Mononuclear cell (primary cell): Measurements from ENCODE around the gene RNF152. TPM values are rescaled to one million over a fixed set of nuclear protein-coding genes. Genes with fewer than 3 reads are reported as not detected.

Experiments used
- H3K27me3 ChIP-seq: 2 replicates; pipeline ENCODE4 v1.6.0; 2011; ENCODE audit warnings: low read length, control low read depth; ENCODE audit not compliant: insufficient read depth
- H3K4me1 ChIP-seq: 2 replicates; pipeline ENCODE4 v1.5.1; 2011; ENCODE audit warnings: mild to moderate bottlenecking, low read length, control low read depth; ENCODE audit not compliant: insufficient read depth
- H3K4me3 ChIP-seq: 2 replicates; pipeline ENCODE4 v1.5.1; 2011; ENCODE audit warnings: mild to moderate bottlenecking, low read length, moderate library complexity
- H3K9me3 ChIP-seq: 2 replicates; pipeline ENCODE4 v1.5.1; 2011; ENCODE audit warnings: low read depth, mild to moderate bottlenecking, control low read depth, low read length
- total RNA-seq: library from RNA; depleted of rRNA; stranded (reverse); fragments of >200 nt; gene quantifications from one replicate; pipeline ENCODE4 v1.2.3, GENCODE V29; 2012

Gene RNF152
- total RNA-seq, 1 donor = 0.73 TPM

DNA sequence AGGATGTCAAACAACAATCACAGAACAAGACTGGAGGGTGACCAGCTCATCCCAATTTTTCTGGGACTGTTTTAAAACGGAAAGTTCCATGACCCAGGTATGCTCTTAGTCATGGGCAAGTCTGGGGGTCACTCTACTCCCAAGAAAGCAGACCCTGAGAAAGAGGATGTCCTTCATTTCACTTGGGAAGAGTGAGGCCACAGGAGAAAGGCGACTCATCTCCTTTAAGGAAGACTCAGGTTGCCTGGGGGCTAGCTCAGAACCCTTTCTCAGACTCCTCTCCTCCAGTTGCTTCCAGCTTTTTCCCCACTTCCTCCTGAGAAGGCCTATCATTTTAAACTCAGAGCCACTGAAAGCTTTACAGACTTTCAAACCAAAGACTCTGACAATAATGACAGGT, 9.3 kb downstream of the RNF152 start:
- no peaks in the 10 kb centered on the region for H3K4me1 ChIP-seq
- H3K27me3 ChIP-seq = peaks cover 3% of the 10 kb centered on the region
- H3K4me3 ChIP-seq = no peak overlapping the region
- H3K9me3 ChIP-seq = no peaks in the 10 kb centered on the region

DNA sequence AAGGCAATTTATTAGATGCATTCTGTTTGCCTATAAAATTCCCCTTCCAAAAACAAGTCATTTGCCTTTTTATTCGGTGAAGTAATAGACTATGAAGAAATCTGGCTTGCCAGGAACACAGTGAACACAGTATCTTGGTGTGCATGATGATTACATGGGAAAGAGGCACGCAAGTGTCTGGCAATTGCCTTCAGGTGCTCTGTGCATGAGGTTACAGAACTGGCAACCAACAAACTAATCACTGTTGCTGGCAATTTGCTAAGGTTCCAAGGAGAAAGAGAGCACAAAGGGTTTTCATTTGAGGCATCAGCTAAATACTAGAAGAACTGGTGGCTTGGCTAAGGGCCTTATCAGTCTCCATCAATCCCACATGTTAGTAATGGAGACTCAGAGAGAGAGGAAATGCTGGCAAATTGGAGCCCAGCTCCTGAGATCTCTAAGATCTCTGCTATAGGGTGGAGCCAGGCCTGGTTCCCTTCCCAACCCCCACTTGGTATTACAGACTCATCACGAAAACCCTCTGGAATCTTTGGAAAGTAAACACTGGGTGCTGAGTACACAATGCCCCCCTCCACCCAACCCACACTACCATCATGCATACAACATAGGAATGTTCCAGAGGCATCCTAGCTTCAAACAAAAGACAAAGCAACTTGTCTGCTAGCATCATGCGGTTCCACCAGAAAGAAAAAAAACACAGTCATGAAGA, 10.4 kb downstream of the RNF152 start:
- Histone ChIP-seq H3K4me3 (no peak overlapping the region), H3K9me3 (no peaks in the 10 kb centered on the region), H3K27me3 (peaks cover 3% of the 10 kb centered on the region), H3K4me1 (no peaks in the 10 kb centered on the region)

DNA sequence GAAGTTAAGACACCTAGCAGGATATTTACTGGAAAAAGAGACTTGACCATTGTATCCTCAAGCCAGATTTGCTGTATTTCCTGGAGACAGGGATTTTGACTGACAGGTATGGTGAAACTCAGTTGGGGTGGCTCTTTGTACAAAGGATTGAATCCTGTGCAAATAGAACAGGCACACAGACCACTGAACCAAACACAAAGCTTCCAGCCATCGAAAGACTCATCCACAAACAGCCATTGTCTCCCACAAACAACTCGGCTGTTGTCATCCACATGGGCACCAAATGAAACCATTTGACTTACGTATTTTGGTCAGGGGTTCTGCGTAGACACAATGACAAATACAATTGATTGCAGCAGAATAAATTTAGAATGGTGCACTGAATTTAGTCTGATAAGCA, 15.9 kb downstream of the RNF152 start:
- Histone ChIP-seq H3K9me3 (no peaks in the 10 kb centered on the region), H3K27me3 (no peaks in the 10 kb centered on the region), H3K4me1 (no peaks in the 10 kb centered on the region), H3K4me3 (no peak overlapping the region)

DNA sequence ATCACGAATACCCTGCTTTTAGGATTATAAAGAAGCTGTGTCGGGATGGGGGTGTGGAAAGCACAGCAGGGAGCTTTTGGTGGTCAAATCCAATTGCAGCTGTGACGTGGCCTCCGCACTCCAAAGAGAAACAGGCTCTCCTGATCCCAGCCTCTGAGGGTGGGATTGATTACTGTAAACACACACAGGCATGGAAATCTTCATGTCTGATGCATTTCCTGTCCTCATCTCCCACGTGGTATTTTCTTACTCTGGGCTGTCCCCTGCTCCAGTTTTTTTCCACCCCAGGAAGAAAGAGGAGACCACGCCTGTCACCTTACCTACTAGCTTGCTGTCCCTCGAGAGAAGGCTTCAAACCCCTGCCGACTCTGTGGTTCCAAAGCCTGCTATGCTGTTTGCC, 22.7 kb downstream of the RNF152 start:
- Histone ChIP-seq H3K27me3 (no peaks in the 10 kb centered on the region), H3K4me1 (no peaks in the 10 kb centered on the region), H3K9me3 (no peaks in the 10 kb centered on the region), H3K4me3 (no peak overlapping the region)

DNA sequence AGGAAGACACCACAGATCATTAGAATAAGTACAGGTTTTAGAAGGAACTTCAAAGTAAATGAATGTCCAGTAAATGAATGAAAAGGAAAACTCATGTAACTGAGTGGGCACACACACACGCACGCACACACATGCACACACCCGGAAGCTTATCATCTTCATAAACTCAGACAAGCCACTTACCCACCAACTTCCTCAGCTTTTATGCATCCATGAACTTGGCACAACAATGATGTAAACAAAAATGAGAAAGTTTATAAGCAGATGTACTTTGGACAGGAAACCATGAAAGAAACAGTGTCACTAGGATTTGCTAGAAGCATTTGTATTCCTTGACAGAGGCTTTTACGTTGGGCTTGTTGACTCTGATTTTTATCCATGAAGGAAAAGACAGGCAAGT, 23.2 kb downstream of the RNF152 start:
- no peaks in the 10 kb centered on the region for H3K4me1 ChIP-seq
- no peaks in the 10 kb centered on the region for H3K9me3 ChIP-seq
- no peaks in the 10 kb centered on the region for H3K27me3 ChIP-seq
- no peak overlapping the region for H3K4me3 ChIP-seq

DNA sequence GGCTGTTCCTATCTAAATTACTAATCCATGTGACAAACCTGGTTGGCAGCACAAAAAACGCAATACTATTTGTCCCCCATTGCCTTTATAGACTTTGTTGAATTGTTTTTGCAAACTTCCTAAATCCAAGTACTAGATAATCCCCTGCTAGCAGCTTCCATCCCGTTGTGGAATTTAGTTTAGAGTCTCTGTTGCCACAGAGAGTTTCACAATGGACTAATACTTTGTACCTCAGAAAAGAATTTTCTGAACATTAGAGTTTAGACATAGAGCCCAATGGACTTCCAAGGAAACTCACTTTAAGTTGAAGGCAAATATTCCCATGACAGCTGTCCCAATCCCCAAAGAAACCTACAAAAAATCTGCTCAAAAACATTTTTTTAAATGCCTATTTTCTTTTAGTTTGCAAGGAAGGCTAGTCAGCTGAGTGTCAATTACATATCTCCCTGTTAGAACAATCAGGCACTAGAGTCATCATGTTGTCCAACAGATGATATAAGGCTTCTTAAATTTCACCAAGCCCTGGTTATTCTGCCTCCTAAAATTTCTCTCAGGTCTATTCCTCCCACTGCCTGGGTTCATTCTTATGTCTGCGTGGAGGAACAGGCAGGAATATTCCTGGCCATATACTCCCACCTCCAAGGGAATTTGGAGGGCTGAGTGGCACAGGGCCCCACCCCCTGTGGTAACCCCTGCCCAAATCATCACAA, 27.2 kb downstream of the RNF152 start:
- Histone ChIP-seq H3K4me3 (no peak overlapping the region), H3K27me3 (no peaks in the 10 kb centered on the region), H3K9me3 (no peaks in the 10 kb centered on the region), H3K4me1 (no peaks in the 10 kb centered on the region)

DNA sequence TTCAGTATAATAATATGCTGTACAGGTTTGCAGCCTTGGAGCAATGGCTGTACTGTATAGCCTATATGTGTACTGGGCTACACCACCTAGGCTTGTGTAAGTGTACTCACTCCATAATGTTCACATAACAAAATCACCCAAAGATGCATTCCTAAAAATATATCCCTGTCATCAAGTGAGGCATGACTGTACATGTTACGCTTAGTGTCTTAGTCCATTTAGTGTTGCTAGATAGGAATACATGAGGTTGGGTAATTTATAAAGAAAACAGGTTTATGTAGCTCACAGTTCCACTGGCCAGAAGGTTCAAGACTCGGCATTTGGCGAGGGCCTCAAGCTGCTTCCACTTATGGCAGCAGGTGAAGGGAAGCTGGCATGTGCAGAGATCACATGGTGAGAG, 31.4 kb downstream of the RNF152 start:
- Histone ChIP-seq H3K9me3 (no peaks in the 10 kb centered on the region), H3K4me3 (no peak overlapping the region), H3K4me1 (no peaks in the 10 kb centered on the region), H3K27me3 (no peaks in the 10 kb centered on the region)

DNA sequence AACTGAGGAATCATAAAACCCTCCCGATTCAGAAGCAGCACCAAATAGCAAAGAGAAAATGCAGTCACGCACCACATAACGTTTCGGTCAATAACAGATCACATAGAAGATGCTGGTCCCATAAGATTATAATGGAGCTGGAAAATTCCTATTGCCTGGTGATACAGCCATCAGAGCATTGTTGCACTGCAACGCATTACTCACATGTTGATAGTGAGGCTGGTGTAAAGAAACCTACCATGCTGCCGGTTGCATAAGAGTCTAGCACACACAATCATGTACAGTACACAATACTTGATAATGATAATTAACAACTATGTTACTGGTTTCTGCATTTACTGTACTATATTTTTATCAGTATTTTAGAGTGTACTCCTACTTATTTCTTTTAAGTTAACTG, 32.5 kb downstream of the RNF152 start:
- H3K27me3 ChIP-seq = no peaks in the 10 kb centered on the region
- no peaks in the 10 kb centered on the region for H3K9me3 ChIP-seq
- no peak overlapping the region for H3K4me3 ChIP-seq
- H3K4me1 ChIP-seq = no peaks in the 10 kb centered on the region

DNA sequence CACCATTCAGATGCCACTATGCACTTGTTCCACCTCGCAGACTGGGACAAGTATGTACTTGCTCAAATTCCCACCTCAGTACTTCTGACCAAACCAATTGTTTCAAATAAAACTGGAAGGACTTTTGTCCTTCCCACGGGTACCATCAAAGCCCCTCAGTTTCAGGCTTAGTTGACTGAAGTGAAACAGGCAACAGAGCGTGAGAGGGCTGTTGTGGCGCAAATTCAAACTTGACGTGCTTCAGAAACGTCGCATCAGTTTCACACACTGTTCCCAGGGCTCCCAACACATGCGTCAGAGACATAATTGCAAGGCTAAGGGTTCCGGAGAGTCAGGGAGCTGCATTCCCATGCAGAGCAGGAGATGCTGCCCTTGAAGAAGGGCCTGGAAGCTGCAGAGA, 33.7 kb downstream of the RNF152 start:
- Histone ChIP-seq H3K27me3 (no peaks in the 10 kb centered on the region), H3K4me1 (no peaks in the 10 kb centered on the region), H3K9me3 (no peaks in the 10 kb centered on the region), H3K4me3 (no peak overlapping the region)

DNA sequence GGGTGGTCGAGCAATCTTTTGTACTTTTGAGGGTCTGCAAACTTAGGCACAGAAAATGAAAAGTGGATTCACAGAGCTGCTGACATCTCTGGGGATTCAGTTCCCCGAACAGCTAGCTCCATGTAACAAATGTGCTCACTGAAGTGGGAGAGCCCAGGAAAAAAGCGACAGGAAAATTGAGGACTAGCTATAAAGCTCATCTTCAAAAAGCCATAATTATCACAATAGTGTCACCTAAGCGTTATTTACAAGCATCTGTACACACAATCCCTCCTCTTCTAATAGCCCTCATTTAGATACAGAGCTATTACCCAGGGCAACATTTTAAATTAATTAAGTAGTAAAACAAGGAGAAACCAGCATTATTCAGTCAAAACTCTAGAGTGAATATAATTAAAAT, 36.1 kb downstream of the RNF152 start:
- Histone ChIP-seq H3K27me3 (no peaks in the 10 kb centered on the region), H3K4me1 (no peaks in the 10 kb centered on the region), H3K4me3 (no peak overlapping the region), H3K9me3 (no peaks in the 10 kb centered on the region)

DNA sequence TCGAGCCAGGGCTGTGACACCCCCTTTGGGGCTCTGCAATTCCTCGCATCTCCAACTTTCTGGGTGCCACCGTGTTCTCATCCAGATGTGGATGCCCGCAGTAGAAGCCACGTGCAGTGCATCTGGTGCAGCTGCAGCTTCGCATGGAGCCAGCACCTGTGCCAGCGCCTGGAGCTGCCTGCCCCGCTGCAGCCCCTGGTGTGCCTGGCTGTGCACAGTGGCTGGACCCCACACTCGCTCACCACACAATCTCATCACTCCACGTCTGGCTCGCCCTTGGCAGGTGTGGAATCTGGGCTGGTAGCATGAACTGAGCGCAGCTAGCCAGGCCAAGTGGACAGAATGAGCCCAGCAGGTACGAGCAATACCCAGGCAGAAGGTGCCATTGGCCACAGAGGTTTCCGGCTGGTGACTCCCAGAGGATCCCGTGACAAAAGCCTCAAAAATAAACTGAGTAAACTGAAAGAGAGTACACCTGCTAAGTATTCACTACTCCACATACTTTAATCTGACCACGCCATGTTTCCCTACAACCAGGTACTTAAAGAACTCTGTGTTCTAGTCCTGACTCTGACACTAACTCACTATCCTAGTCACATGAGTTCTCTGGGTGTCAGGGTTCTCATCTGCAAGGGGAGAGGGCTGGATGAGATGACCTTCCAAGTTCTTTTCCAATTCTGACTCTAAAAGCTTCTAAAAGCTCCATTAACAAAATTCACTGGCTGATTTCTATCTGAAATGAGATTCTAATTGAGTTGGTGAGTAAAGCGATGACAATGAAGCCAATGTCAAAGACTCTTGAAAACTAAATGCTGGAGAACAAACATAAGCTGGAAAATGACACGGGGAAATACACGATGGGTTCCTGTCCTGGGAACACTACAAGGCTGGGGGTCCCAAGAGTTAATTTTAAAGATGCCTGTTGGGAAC, 37.1 kb downstream of the RNF152 start:
- no peak overlapping the region for H3K4me3 ChIP-seq
- H3K4me1 ChIP-seq = no peaks in the 10 kb centered on the region
- H3K27me3 ChIP-seq = no peaks in the 10 kb centered on the region
- no peaks in the 10 kb centered on the region for H3K9me3 ChIP-seq

DNA sequence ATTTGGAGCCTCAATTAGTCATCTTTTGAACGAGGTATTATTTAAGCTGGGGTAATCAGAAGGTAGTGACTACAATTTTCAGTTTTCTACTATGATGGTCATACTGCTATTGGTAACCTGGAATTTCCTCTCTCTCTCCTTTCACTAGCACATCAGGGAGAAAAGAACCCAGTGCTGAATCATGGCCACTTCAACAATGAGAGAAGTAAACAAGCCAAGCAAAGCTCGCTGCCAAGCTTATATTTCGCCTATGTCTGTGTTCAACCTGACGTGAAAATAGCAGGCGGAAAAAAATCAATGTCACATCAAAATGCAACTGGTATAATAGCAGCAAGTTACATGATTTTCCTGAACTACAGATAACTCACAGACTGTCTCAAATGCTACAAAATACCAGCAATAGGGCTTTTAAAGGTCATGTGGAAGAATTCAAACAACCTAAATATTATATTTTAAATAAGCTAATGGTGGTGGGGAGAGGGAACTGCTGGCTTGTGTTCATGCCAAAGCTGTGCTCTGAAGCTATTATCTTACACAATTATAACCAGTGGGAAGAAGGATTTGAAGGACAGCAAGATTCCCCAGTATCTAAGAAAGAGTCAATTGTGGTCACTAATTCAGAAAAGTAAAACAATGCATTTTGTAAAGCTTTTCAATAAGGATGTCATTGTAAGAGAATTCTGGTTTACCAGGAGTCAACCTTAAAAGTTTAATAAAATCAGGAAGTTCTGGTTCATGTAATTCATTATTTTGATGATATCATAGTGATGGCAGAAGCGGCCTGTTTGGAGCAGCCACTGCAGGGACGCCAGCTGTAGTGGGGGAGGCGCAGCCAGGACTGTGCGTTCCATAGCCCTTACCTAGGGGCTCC, 38.0 kb downstream of the RNF152 start:
- no peaks in the 10 kb centered on the region for H3K4me1 ChIP-seq
- no peaks in the 10 kb centered on the region for H3K9me3 ChIP-seq

DNA sequence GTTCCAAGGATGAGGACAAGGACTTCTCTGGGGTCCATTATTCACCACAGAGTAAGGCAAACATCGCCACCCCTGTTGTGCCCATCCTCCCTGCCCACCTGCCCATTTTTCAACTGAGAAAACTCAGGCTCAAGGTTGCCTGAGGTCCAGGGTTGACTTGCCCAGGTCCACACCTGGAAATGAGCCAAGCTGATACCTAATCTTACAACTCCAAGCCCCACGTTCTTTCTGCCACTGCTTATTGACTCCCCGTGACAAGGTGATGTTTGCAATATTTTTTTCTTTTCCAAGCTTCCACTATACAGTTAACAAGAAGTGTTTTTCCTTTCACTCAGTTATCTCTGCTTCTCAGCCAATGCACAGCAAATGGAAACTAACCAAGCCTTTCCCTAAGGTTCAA, 39.0 kb downstream of the RNF152 start:
- H3K9me3 ChIP-seq = no peaks in the 10 kb centered on the region
- no peak overlapping the region for H3K4me3 ChIP-seq
- no peaks in the 10 kb centered on the region for H3K4me1 ChIP-seq
- peaks cover 3% of the 10 kb centered on the region for H3K27me3 ChIP-seq

More for the DNA sequence above, 38.0 kb downstream of the RNF152 start:
- no peak overlapping the region for H3K4me3 ChIP-seq
- peaks cover 3% of the 10 kb centered on the region for H3K27me3 ChIP-seq

DNA sequence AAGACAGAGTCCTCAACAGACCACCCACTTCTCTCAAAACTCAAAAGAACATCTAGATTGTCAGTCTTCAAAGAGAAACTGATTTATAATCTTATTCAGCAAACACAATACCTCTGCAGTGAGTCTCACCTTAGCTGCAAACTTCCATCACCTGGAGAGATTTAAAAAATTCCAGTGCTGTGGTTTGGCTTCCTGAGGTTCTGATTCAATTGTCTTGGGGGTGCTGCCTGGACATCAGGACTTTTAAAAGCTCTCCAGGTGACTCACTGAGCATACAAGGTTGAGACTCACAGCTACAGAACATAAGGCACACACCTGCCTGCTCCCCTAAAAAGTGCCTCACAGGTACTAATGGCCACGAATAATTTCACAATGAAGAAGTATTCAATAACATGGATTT, 40.3 kb downstream of the RNF152 start:
- Histone ChIP-seq H3K4me1 (no peaks in the 10 kb centered on the region), H3K4me3 (no peak overlapping the region)

More for the DNA sequence above, 40.3 kb downstream of the RNF152 start:
- Histone ChIP-seq H3K9me3 (no peaks in the 10 kb centered on the region), H3K27me3 (peaks cover 3% of the 10 kb centered on the region)
